Neural progenitor cell (in vitro differentiated cells): ENCODE measurements around the gene PCNT. TPM values are rescaled to one million over a fixed set of nuclear protein-coding genes. Genes with fewer than 3 reads are reported as not detected.

Experiments
- DNase-seq: peaks from one replicate; pipeline ENCODE4 v3.0.0-alpha.2; 2016; ENCODE audit warnings: low spot score
- H2AFZ ChIP-seq: fragments of 200-600 bp; sonication (generic); replicated peaks from 2 replicates; pipeline ENCODE4 v1.6.1; 2016; ENCODE audit warnings: antibody characterized with exemption
- H3F3A ChIP-seq: fragments of 200-600 bp; sonication (generic); 2 replicates; pipeline ENCODE4 v1.6.1; 2016; ENCODE audit warnings: antibody characterized with exemption, low read depth
- H3K27ac ChIP-seq: fragments of 200-600 bp; sonication (generic); 2 replicates; pipeline ENCODE4 v1.5.1; 2016; ENCODE audit warnings: mild to moderate bottlenecking
- H3K27me3 ChIP-seq: fragments of 200-600 bp; sonication (generic); 2 replicates; pipeline ENCODE4 v1.6.1; 2016; ENCODE audit warnings: mild to moderate bottlenecking, moderate library complexity
- H3K36me3 ChIP-seq: fragments of 200-600 bp; sonication (generic); 2 replicates; pipeline ENCODE4 v1.5.1; 2016
- H3K4me1 ChIP-seq: fragments of 200-600 bp; sonication (generic); 2 replicates; pipeline ENCODE4 v1.6.1; 2016; ENCODE audit warnings: mixed run types
- H3K4me2 ChIP-seq: fragments of 200-600 bp; sonication (generic); 2 replicates; pipeline ENCODE4 v1.6.1; 2016
- H3K4me3 ChIP-seq: fragments of 200-600 bp; sonication (generic); 2 replicates; pipeline ENCODE4 v1.5.1; 2016
- H3K79me2 ChIP-seq: fragments of 200-600 bp; sonication (generic); 2 replicates; pipeline ENCODE4 v1.6.1; 2016; ENCODE audit warnings: low read depth
- H3K9ac ChIP-seq: fragments of 200-600 bp; sonication (generic); 2 replicates; pipeline ENCODE4 v1.6.1; 2016
- H3K9me3 ChIP-seq: fragments of 200-600 bp; sonication (generic); 2 replicates; pipeline ENCODE4 v1.5.1; 2016; ENCODE audit warnings: low read depth
- H4K20me1 ChIP-seq: fragments of 200-600 bp; sonication (generic); 2 replicates; pipeline ENCODE4 v1.6.1; 2016; ENCODE audit warnings: low read depth
- H3K27ac Mint-ChIP-seq: 3 replicates; pipeline ENCODE4 v1.8.0; 2021; ENCODE audit warnings: mixed read lengths
- H3K27me3 Mint-ChIP-seq: 2 replicates; pipeline ENCODE4 v1.8.0; 2022; ENCODE audit warnings: low read depth, mild to moderate bottlenecking, inconsistent platforms, moderate library complexity, mixed read lengths; ENCODE audit not compliant: insufficient read depth
- H3K36me3 Mint-ChIP-seq: 3 replicates; pipeline ENCODE4 v1.8.0; 2021; ENCODE audit warnings: mixed read lengths
- H3K4me1 Mint-ChIP-seq: 3 replicates; pipeline ENCODE4 v1.8.0; 2021; ENCODE audit warnings: mixed read lengths
- H3K4me3 Mint-ChIP-seq: 3 replicates; pipeline ENCODE4 v1.8.0; 2021; ENCODE audit warnings: mild to moderate bottlenecking, moderate library complexity, mixed read lengths
- H3K9me3 Mint-ChIP-seq: 3 replicates; pipeline ENCODE4 v1.8.0; 2020; ENCODE audit warnings: mixed read lengths
- EZH2 ChIP-seq: fragments of 200-600 bp; sonication (generic); IDR thresholded peaks from 2 replicates; pipeline ENCODE4 v1.6.1; 2017; ENCODE audit warnings: antibody characterized with exemption, mild to moderate bottlenecking, moderate library complexity
- EZH2phosphoT487 ChIP-seq: fragments of 200-600 bp; sonication (generic); IDR thresholded peaks from 2 replicates; pipeline ENCODE4 v1.6.1; 2017; ENCODE audit warnings: antibody characterized with exemption
- total RNA-seq: library from RNA; depleted of rRNA; stranded (reverse); fragments of >200 nt; gene quantifications from 2 replicates; pipeline ENCODE4 v1.2.3, GENCODE V29; 2015; ENCODE audit warnings: low replicate concordance
- TF ChIP-seq, protein P1 (sequence below): fragments of 200-600 bp; sonication (generic); IDR thresholded peaks from 2 replicates; pipeline ENCODE4 v1.5.1; 2017; ENCODE audit warnings: antibody characterized with exemption, mild to moderate bottlenecking

The PCNT gene
- total RNA-seq, 1 donor from 2014 or later: 42.0 TPM

DNA sequence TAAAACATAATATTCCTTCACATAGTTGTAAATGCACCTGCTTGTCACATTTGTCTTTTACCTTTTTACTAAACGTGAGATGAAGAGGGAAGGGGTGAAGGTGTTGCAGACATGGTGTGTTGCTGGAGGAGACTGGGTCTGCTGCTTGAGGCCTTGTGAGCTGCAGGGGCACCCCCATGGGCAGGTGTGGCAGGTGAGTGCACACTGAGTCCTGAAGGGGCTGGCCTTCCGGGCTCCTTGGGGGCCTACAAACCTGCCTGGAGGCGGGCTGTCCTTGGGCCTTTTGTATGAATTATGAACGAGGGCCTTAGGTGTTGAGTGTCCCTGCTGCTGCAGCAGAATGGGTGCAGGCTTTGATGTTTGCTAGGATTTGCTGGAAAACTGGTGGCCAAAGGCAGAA is 3.8 kb downstream of the PCNT start:
- Histone ChIP-seq H3K27me3 (no peaks in the 10 kb centered on the region), H3K27ac (no peak overlapping the region), H2AFZ (no peak overlapping the region), H3K4me3 (no peak overlapping the region), H3K79me2 (peaks cover 82% of the 10 kb centered on the region), H4K20me1 (peaks cover 5% of the 10 kb centered on the region), H3K9ac (no peak overlapping the region), H3K36me3 (peaks cover 3% of the 10 kb centered on the region), H3K9me3 (no peaks in the 10 kb centered on the region), H3F3A (peaks cover 15% of the 10 kb centered on the region), H3K4me1 (peaks cover 11% of the 10 kb centered on the region), H3K4me2 (no peak overlapping the region)
- TF ChIP-seq EZH2phosphoT487 (no peak), EZH2 (no peak)
- TF ChIP-seq, protein P1, sequence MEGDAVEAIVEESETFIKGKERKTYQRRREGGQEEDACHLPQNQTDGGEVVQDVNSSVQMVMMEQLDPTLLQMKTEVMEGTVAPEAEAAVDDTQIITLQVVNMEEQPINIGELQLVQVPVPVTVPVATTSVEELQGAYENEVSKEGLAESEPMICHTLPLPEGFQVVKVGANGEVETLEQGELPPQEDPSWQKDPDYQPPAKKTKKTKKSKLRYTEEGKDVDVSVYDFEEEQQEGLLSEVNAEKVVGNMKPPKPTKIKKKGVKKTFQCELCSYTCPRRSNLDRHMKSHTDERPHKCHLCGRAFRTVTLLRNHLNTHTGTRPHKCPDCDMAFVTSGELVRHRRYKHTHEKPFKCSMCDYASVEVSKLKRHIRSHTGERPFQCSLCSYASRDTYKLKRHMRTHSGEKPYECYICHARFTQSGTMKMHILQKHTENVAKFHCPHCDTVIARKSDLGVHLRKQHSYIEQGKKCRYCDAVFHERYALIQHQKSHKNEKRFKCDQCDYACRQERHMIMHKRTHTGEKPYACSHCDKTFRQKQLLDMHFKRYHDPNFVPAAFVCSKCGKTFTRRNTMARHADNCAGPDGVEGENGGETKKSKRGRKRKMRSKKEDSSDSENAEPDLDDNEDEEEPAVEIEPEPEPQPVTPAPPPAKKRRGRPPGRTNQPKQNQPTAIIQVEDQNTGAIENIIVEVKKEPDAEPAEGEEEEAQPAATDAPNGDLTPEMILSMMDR: no peak
- H3K4me3 Mint-ChIP-seq: no peak overlapping the region
- H3K9me3 Mint-ChIP-seq: no peaks in the 10 kb centered on the region
- no peak for DNase-seq
- H3K27ac Mint-ChIP-seq: no peak overlapping the region
- peaks cover 12% of the 10 kb centered on the region for H3K4me1 Mint-ChIP-seq
- peaks cover 11% of the 10 kb centered on the region for H3K27me3 Mint-ChIP-seq
- H3K36me3 Mint-ChIP-seq: peaks cover 16% of the 10 kb centered on the region

DNA sequence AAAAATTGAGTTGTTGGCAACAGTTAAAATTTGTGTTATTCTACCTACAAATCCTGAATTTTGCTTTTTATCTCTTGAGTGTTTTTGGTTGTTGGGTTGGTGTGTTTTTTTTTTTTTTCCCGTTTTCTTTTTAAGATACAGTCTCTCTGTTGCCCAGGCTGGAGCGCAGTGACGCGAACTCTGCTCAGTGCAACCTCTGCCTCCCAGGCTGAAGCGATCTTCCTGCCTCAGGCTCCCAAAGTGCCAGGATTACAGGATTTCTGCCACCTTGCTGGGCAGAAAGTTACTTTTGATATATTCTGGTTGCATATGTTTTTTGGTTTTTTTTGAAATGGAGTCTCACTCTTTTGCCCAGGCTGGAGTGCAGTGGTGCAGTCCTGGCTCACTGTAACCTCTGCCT is 4.2 kb downstream of the PCNT start:
- H3K4me3 Mint-ChIP-seq: no peak overlapping the region
- H3K36me3 ChIP-seq: peaks cover 3% of the 10 kb centered on the region
- H3K79me2 ChIP-seq: peaks cover 80% of the 10 kb centered on the region

DNA sequence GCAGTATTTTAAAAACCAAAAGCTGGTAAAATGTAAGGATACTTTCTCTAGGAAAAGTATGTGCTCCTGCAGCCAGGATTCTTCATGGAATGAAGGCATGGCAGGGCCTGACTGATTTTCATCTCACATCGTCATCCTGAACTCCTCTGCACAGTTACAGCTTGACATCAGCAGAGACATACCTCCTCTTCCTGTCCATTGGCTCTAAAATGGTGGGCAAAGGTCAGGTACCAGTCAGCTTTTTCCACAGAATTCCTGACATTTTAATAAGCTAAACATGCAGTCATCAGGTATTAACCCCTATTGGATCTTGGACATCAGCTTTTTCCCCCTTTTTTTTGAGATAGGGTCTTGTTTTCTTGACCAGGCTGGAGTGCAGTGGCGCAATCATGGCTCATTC is 5.8 kb downstream of the PCNT start:
- Mint-ChIP-seq H3K9me3 (no peaks in the 10 kb centered on the region), H3K27ac (no peak overlapping the region), H3K4me1 (peaks cover 12% of the 10 kb centered on the region), H3K36me3 (peaks cover 19% of the 10 kb centered on the region), H3K27me3 (peaks cover 9% of the 10 kb centered on the region), H3K4me3 (no peak overlapping the region)
- Histone ChIP-seq H3F3A (peaks cover 9% of the 10 kb centered on the region), H3K9ac (no peak overlapping the region), H3K4me2 (no peak overlapping the region), H3K27me3 (no peaks in the 10 kb centered on the region), H3K27ac (no peak overlapping the region), H3K4me3 (no peak overlapping the region), H2AFZ (no peak overlapping the region), H3K4me1 (peaks cover 11% of the 10 kb centered on the region), H3K79me2 (peaks cover 72% of the 10 kb centered on the region), H3K9me3 (no peaks in the 10 kb centered on the region), H4K20me1 (no peaks in the 10 kb centered on the region), H3K36me3 (peaks cover 3% of the 10 kb centered on the region)
- TF ChIP-seq EZH2 (no peak), EZH2phosphoT487 (no peak)
- TF ChIP-seq, protein P1: no peak
- DNase-seq: no peak

More for the DNA sequence above, 4.2 kb downstream of the PCNT start:
- Mint-ChIP-seq H3K27ac (no peak overlapping the region), H3K36me3 (peaks cover 16% of the 10 kb centered on the region), H3K4me1 (peaks cover 12% of the 10 kb centered on the region), H3K9me3 (no peaks in the 10 kb centered on the region), H3K27me3 (peaks cover 11% of the 10 kb centered on the region)
- Histone ChIP-seq H3K9me3 (no peaks in the 10 kb centered on the region), H2AFZ (no peak overlapping the region), H3K27ac (no peak overlapping the region), H4K20me1 (peaks cover under 1% of the 10 kb centered on the region), H3K27me3 (no peaks in the 10 kb centered on the region), H3K4me3 (no peak overlapping the region), H3K9ac (no peak overlapping the region), H3K4me2 (no peak overlapping the region), H3K4me1 (peaks cover 11% of the 10 kb centered on the region), H3F3A (peaks cover 15% of the 10 kb centered on the region)
- no peak for DNase-seq
- TF ChIP-seq, protein P1: no peak
- TF ChIP-seq EZH2 (no peak), EZH2phosphoT487 (no peak)
